ENCODE data around the gene SNRPA.
"Not testable (repeated sequence)": the region's sequence is repeated elsewhere in the genome, so short reads cannot be mapped to it uniquely, and the experiment has no call there.

The SNRPA gene

DNA sequence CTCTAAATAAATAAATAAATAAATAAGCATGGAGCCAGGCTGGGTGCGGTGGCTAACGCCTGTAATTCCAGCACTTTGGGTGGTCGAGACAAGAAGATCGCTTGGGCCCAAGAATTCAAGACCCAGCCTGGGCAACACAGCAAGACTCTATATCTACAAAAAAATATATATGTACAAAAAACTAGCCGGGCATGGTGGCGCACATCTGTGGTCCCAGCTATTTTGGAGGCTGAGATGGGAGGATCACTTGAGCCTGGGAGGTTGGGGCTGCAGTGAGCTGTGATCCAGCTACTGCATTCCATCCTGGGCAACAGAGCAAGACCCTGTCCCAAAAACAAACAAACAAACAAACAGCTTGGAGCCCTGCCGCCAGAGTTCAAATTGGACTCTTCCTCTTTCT, 3.5 kb upstream of the SNRPA start:
- DNase-seq = no peak

DNA sequence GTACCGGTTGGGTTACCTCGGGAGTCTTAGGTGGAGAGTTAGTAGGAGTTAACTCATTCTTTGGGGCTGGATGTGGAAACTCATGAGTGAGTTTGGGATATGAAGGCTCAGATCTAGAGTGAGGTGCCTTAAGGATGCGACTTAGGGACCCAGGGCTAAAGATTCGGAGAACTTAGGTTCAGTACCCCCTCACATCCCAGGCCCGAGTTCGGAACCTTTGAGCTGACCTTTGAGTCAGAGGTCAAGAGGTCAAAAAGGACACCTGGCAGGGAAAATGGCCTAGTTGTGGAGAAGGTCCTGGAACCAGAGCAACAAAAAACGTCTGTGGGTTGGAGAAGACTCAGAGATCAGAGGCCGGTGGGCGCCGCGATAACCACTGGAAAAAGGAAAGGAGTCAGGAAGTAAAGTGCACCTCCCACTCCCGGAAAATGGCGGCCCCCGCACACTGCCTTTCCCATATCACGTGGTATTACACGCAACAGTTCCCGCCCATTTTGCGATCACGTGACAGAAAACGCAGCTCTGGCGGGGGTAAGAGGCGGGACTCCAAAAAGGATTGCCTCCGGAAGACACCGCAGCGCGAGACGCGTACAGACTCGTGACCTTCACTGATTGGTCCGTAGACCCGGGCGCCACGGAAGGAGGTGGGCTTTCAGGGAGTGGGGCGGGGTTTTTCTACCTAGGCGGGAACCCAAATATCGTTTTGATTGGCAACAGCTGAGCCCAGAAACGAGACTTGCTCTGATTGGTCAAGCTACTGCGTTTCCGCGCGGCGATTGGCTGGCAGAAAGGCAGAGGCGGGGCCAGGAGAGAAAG, 737 bp upstream of the SNRPA start, which contains the start of gene ACTMAP:
TSS of gene ACTMAP (minus strand) at position 420 of the 816 bp plus-strand sequence. CDS start 674 bp downstream, outside the sequence.
- DNase-seq = peak; percentile 99

DNA sequence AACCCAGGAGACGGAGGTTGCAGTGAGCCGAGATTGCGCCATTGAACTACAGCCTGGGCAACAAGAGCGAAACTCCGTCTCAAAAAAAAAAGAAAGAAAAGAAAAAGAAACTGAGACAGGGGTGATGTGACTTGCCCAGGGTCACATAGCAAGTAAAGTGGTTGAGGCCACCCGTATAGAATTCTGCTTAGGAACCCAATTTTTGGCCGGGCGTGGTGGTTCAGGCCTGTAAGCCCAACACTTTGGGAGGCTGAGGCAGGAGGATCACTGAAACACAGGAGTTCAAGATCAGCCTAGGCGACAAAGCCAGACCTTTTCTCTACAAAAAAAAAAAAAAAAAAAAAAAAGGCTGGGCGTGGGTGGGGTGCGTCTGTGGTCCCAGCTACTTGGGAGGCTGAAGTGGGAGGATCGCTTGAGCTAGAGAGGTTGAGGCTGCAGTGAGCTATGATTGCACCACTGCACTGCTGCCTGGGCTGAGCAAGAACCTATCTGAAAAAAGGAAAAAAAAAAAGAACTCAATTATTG, 1.3 kb downstream of the SNRPA start:
- no peak for DNase-seq

DNA sequence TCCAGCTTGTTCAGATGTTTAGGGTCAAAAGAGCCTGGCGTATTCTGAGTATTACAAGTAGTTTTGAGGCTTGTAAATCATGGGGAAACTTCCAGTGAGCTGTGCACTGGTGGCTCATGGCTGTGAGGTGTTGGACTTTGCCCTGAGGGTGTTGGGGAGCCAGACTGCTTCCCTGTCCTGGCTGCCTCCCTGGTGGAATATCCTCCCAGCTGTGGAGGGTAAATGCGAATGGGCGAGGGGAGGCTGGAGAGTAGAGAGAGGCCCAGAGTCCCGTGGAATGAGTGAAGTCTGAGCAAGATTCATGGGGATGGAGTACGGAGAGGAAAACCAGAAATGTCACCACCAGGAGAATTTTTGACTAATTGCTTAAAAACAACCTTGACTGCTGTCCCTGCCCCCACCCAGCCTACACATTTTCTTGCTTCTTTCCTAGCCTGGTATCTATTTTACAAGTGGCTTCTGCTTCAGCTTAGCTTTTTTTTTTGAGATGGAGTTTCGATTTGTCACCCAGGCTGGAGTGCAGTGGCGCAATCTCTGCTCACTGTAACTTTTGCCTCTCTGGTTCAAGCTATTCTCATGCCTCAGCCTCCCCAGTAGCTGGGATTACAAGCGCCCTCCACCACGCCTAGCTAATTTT, 3.7 kb downstream of the SNRPA start:
- no peak for DNase-seq

DNA sequence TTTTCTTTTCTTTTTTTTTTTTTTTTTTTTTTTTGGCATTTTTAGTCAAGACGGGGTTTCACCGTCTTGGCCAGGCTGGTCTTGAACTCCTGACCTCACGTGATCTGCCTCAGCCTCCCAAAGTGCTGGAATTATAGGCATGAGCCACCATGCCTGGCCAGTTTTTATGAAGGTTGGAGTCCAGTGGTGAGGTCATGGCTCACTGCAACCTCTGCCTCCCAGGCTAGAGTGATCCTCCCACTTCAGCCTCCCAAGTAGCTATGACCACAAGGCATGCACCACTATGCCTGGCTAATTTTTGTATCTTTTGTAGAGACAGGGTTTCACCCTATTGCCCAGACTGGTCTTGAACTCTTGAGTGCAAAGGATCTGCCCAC, 4.2 kb downstream of the SNRPA start:
- DNase-seq = no peak

DNA sequence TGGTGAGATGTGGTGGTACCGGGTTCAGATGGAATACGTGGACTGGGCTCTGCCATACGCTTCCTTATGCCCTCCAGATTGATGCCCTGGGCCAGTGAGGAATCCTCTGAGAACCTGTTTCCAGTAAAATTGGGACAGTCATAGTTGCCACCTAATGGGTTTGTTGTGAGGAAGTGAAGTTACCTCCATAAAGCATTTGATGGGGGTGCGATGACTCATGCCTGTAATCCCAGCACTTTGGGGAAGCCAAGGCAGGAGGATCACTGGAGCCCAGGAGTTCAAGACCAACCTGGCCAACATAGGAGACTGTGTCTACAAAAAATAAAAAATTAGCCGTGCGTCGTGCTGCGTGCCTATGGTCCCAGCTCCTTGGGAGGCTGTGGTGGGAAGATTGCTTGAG, 4.8 kb downstream of the SNRPA start:
- DNase-seq = no peak

DNA sequence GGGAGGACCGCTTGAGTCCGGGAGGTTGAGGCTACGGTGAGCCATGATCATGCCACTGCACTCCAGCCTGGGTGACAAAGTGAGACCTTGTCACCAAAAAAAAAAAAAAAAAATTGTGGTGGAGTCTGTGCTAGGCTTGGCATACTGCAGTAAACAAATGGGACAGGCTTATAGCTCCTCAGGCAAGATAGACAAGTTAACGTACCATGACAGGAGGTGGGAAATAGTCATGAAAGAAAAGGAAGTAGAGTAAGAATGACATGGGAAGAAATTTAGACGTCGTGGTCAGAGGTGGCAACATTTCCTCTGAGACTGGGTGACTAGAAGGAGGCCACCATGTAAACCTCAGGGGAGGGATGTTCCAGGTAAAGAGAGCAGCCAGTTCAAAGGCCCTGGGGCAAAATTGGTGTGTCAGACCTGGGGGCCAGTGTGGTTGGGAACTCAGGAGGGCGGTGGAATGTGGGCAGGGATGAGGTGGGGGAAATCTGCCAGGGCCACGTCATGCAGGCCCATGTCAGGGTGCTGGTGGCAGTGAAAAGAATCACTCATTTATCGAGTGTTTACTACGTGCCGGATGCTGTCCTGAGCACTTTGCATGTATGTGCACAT, 5.6 kb downstream of the SNRPA start:
- no peak for DNase-seq

DNA sequence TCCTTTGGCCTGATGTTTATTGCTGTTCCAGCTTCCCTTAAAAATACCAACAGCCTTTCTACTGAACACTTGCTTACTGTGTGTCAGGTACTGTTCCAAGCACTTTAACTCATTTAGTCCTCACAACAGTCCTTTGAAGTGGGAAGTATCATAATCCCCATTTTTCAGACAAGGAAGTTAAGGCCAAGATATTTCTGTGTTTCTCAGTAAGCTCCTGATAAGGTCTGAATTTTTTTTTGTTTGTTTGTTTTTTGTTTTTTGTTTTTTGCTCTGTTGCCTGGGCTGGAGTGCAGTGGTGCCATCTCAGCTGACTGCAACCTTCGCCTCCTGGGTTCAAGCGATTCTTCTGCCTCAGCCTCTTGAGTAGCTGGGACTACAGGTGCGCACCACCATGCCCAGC, 7.5 kb downstream of the SNRPA start:
- no peak for DNase-seq

DNA sequence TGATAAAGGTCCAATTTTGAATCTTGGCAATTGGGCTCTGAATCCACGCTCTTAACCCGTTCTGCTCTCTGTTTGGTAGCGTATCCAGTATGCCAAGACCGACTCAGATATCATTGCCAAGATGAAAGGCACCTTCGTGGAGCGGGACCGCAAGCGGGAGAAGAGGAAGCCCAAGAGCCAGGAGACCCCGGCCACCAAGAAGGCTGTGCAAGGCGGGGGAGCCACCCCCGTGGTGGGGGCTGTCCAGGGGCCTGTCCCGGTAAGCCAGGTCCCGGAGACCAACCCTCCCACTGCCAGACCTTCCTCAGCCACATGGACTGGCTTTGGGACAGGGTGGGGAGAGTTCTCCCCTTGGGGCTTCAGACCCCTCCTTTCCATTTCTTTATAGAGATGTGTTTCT, 8.3 kb downstream of the SNRPA start:
- DNase-seq = no peak

DNA sequence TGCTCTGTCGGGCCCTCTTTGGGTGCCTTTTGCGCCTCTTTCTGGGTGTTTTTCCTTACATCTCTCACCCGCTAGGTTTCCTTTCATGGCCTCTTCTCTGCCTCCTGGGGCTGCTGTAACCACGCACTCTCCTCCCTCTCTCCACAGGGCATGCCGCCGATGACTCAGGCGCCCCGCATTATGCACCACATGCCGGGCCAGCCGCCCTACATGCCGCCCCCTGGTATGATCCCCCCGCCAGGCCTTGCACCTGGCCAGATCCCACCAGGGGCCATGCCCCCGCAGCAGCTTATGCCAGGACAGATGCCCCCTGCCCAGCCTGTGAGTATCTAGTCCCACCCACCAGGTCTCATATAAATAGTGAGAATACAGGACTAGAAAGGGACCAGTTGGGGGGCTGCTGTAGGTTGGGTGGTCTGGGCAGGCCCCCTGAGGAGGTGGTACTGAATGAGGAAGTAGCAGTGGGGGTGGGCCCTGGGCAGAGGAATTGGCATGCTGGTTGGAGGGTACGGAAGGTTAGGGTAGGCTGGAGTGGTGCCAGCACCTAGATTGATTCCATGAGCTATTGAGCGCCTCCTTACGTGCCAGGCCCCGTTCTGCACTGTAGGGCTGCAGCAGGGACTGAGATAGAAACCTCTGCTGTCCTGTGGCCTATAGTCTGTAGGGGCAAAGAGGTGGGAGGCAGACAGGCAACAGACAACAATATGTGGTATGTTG, 11.9 kb downstream of the SNRPA start:
- DNase-seq = no peak

DNA sequence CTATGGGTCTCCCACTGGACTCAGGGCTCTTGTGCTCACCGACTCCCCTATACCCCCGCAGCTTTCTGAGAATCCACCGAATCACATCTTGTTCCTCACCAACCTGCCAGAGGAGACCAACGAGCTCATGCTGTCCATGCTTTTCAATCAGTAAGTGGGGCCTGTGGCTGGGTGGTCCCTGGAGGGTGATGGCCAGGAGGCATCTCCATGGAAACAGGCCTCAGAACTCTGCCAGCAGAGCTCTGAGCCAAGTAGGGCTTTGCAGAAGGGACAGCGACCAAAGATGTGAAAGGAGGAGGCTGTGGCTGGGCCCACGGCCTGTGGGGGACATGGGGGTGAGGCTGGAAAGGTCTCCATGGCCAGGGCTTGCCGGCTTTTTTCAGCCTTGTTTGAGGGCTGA, 12.5 kb downstream of the SNRPA start:
- DNase-seq = no peak

DNA sequence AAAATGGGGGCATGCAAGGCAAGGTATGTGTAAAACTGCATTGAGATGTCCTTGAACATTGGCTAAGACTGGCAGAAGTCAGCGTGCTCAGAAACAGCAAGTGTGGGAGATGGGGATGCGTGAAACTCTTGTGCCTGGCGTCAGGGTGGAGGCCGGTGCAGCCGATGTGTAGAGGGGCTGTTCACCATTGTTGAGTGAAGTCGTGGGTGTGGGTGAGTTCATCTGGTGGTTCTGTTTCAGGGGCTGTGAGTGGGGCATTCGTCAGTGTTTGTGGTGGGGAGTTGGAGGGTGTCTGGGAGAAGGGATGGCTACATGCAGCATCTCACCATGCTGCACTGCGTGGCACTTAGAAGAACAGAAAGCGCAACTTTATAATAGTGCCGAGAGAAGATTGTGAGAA, 13.0 kb downstream of the SNRPA start:
- no peak for DNase-seq

DNA sequence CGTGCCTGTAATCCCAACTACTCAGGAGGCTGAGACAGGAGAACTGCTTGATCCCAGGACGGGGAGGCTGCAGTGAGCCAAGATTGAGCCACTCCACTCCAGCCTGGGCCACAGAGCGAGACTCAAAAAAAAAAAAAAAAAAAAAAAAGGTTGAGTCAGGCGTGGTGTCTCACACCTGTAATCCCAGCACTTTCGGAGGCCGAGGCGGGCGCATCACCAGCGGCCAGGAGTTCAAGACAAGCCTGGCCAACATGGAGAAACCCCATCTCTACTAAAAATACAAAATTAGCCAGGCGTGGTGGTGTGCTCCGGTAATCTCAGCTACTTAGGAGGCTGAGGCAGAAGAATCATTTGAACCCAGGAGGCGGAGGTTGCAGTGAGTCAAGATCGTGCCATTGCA, 15.4 kb downstream of the SNRPA start:
- DNase-seq = not testable (repeated sequence)

DNA sequence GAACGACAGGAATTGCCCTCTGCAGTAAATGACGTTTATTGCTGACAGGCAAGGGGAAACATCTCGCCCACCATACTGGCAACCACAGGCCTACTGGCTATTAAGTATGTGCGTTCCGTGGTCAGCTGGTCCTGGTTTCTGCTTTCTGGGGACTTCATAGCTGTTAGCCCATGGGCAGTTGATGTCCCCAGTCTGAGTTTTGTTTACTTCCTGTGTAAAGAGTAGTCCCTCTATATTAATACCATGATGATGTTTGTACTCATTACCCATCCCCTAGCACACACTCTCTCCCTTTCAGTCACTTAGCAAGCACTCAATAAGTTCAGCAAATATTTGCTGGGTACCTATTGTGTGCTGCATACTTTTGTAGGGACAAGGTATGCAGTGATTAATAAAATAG, 17.9 kb downstream of the SNRPA start:
- DNase-seq = no peak

DNA sequence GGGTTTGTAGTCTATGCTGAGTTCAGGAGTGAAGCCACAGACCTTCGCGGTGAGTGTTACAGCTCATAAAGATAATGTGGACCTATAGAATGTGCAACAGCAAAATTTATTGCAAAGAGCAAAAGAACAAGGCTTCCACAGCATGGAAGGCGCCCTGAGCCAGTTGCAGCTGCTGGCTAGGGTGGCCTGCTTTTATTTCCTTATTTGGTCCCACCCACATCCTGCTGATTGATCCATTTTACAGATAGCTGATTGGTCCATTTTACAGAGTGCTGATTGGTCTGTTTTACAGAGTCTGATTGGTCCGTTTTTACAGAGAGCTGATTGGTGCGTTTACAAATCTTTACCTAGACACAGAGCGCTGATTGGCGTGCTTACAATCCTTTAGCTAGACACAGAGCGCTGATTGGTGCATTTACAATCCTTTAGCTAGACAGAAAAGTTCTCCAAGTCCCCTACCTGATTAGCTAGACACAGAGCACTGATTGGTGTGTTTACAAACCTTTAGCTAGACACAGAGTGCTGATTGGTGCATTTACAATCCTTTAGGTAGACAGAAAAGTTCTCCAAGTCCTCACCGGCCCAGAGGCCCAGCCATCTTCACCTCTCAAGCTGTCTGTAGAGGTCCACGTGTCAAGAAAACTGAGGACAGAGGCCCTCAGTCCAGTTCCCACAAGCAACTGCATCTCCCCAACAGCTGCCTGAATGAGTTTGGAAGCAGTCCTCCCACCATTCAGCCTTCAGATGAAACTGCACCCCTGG, 20.3 kb downstream of the SNRPA start:
- DNase-seq = not testable (repeated sequence)

DNA sequence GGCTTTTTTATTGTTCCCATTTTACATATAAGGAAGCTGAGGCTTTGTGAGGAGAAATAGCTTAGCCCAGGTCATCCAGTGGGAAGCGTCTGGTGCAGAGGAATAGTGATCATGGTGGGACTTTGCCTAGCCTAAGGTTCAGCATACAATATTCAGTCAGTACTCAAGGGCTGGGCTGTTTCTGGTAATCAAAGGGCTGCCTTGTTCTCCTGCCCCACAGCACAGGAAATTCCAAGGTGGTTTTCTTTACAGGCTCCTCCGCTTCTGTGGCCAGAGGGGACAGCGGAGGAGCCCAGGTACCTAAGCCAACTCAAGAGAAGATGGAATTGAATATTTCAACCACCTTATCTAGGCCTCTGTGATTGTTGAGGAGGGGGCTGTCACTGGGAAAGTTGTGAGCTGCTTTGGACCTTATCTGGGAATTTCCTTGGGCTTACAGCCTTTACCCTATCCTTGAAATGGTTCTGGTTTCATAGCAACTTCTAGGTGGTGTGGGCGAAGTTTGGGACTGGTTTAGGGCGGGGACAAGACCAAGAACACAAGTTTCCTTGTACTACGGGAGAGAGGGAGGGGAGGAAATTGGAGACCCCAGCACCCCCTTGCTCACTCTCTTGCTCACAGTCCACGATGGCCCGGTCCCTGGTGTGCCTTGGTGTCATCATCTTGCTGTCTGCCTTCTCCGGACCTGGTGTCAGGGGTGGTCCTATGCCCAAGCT, 24.1 kb downstream of the SNRPA start, which contains the start of gene MIA:
TSS of gene MIA (plus strand) at position 606 of the 716 bp plus-strand sequence. CDS start at position 628, 22 bp downstream.
- DNase-seq = no peak

DNA sequence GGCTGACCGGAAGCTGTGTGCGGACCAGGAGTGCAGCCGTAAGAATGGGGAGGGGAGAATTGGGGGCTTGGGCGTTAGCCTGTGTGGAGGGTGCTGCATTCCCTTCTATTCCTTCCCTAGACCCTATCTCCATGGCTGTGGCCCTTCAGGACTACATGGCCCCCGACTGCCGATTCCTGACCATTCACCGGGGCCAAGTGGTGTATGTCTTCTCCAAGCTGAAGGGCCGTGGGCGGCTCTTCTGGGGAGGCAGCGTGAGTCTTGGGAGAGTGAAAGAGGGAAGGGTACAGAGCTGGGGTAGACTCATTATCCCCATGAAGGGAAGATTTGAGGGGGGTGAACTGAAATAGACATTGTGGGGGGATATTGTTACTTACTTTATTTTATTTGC, 24.6 kb downstream of the SNRPA start:
- no peak for DNase-seq

DNA sequence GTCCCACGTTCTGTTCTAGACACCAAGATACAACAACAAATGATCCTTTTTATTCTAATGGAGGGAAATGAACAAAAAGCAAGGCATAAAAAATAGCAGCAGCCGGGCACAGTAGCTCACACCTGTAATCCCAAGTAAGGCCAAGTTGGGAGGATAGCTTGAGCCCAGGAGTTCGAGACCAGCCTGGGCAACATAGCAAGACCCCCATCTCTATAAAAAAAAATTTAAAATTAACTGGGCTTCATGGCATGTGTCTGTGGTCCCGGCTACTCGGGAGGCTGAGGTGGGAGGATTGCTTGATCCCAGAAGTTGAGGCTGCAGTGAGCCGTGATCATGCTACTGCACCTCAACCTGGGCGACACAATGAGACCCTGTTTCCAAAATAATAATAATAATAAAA, 25.4 kb downstream of the SNRPA start:
- no peak for DNase-seq

DNA sequence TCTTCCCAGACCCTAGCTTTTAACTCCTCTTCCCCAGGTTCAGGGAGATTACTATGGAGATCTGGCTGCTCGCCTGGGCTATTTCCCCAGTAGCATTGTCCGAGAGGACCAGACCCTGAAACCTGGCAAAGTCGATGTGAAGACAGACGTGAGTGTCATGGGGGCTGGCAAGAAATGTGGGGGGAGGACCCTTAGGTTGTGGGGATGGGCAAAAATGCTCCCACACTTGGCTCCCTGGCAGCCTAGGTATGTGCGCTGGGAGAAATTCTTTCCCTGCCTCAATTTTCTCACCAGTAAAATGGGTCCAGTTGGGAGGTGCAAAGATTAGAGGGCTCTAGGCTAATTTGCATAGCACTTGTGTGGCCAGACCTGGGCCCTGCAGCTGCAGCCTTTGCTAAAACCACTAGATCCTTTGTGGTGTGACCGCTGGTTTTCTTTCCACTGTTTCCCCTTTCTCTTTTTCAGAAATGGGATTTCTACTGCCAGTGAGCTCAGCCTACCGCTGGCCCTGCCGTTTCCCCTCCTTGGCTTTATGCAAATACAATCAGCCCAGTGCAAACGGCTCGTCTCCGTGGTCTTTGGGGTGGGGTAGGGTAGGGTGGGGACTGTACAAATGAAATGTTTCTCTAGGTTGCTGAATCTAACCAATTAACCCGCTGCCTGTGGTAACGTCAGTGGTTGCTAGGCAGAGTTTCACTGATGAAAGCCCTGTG, 26.1 kb downstream of the SNRPA start:
- DNase-seq = peak; percentile 98

DNA sequence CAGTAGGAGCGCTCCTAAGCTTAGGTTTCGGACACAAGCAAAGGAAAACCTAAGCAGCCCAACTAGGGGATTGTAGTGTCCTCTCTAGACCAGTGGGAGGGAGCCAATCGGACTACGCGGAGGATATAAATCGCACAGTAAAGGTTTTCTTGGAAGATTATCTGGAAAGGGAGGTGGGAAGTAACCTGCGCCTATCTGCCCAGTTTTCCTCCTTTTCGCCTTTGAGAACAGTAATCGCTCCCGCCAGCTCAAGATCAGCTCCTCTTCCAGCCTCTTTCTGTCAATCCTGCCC, 26.6 kb downstream of the SNRPA start:
- DNase-seq = no peak
